GM12878 (cell line): ENCODE results near the gene ZBTB3. TPM values are rescaled to one million over a fixed set of nuclear protein-coding genes. Genes with fewer than 3 reads are reported as not detected.

Experiments used
- ATF7 ChIP-seq: fragments of 450-650 bp; IDR thresholded peaks from 2 replicates; pipeline ENCODE4 v1.6.1; 2016; ENCODE audit warnings: low read depth, mild to moderate bottlenecking
- CEBPZ ChIP-seq: fragments of 150-350 bp; IDR thresholded peaks from 2 replicates; pipeline ENCODE4 v1.6.1; 2016; ENCODE audit warnings: low read depth, low read length
- GATAD2B ChIP-seq: fragments of 450-650 bp; conservative IDR thresholded peaks from 2 replicates; pipeline ENCODE4 v1.6.1; 2017; ENCODE audit warnings: low read depth, mild to moderate bottlenecking, moderate library complexity
- HDAC2 ChIP-seq: fragments of 200-600 bp; sonication (generic); IDR thresholded peaks from 2 replicates; pipeline ENCODE4 v1.6.1; 2017
- MEF2A ChIP-seq: IDR thresholded peaks from 2 replicates; pipeline ENCODE4 v1.6.1; 2011; ENCODE audit warnings: low read depth, mild to moderate bottlenecking, low read length, moderate library complexity; ENCODE audit not compliant: insufficient read depth
- MLLT1 ChIP-seq: fragments of 450-650 bp; IDR thresholded peaks from 2 replicates; pipeline ENCODE4 v1.6.1; 2016; ENCODE audit warnings: mild to moderate bottlenecking
- MYC ChIP-seq: IDR thresholded peaks from 2 replicates; pipeline ENCODE4 v1.6.1; 2011; ENCODE audit warnings: mild to moderate bottlenecking, low read length, moderate library complexity, inconsistent platforms; ENCODE audit not compliant: insufficient read depth, insufficient replicate concordance, insufficient read length, severe bottlenecking
- NBN ChIP-seq: fragments of 450-650 bp; IDR thresholded peaks from 2 replicates; pipeline ENCODE4 v1.6.1; 2016
- NFYA ChIP-seq: IDR thresholded peaks from 2 replicates; pipeline ENCODE4 v1.6.1; 2011; ENCODE audit warnings: low read depth, mild to moderate bottlenecking, low read length, improper control_type of control experiment, borderline replicate concordance
- NKRF ChIP-seq: fragments of 450-650 bp; conservative IDR thresholded peaks from 2 replicates; pipeline ENCODE4 v1.6.1; 2017; ENCODE audit warnings: mild to moderate bottlenecking, moderate library complexity
- PAX8 ChIP-seq: fragments of 450-650 bp; IDR thresholded peaks from 2 replicates; pipeline ENCODE4 v1.6.1; 2017; ENCODE audit warnings: mild to moderate bottlenecking, moderate library complexity
- PKNOX1 ChIP-seq: fragments of 450-650 bp; IDR thresholded peaks from 2 replicates; pipeline ENCODE4 v1.6.1; 2016; ENCODE audit warnings: mild to moderate bottlenecking
- PML ChIP-seq: IDR thresholded peaks from 2 replicates; pipeline ENCODE4 v1.6.1; 2012; ENCODE audit warnings: low read length, inconsistent platforms
- POU2F2 ChIP-seq: IDR thresholded peaks from 3 replicates; pipeline ENCODE4 v1.6.1; 2011; ENCODE audit warnings: low read depth, mild to moderate bottlenecking, low read length, borderline replicate concordance
- RAD21 ChIP-seq: IDR thresholded peaks from 2 replicates; pipeline ENCODE4 v1.6.1; 2011; ENCODE audit warnings: mild to moderate bottlenecking, low read depth, low read length, moderate library complexity; ENCODE audit not compliant: insufficient read depth
- RCOR1 ChIP-seq: conservative IDR thresholded peaks from 2 replicates; pipeline ENCODE4 v1.6.1; 2012; ENCODE audit warnings: low read depth, low read length, improper control_type of control experiment
- RELA ChIP-seq: fragments of 450-650 bp; IDR thresholded peaks from 2 replicates; pipeline ENCODE4 v1.8.0; 2014; ENCODE audit warnings: borderline replicate concordance; ENCODE audit not compliant: partially characterized antibody
- SMARCA5 ChIP-seq: fragments of 450-650 bp; IDR thresholded peaks from 2 replicates; pipeline ENCODE4 v1.6.1; 2017; ENCODE audit warnings: mild to moderate bottlenecking
- SMC3 ChIP-seq: IDR thresholded peaks from 2 replicates; pipeline ENCODE4 v1.6.1; 2011; ENCODE audit warnings: low read length, improper control_type of control experiment, borderline replicate concordance
- SP1 ChIP-seq: IDR thresholded peaks from one replicate; pipeline ENCODE4 v1.6.1; 2011; ENCODE audit warnings: low read depth, low read length
- STAT3 ChIP-seq: IDR thresholded peaks from 2 replicates; pipeline ENCODE4 v1.6.1; 2011; ENCODE audit warnings: low read depth, low read length, improper control_type of control experiment
- TCF3 ChIP-seq: IDR thresholded peaks from 2 replicates; pipeline ENCODE4 v1.6.1; 2012; ENCODE audit warnings: low read depth, mild to moderate bottlenecking, low read length, borderline replicate concordance; ENCODE audit not compliant: insufficient read depth
- ZNF217 ChIP-seq: fragments of 450-650 bp; IDR thresholded peaks from 2 replicates; pipeline ENCODE4 v1.6.1; 2017; ENCODE audit warnings: antibody characterized with exemption, mild to moderate bottlenecking
- ZZZ3 ChIP-seq: IDR thresholded peaks from 2 replicates; pipeline ENCODE4 v1.6.1; 2011; ENCODE audit warnings: low read depth; ENCODE audit not compliant: control insufficient read depth, insufficient read length
- polyA plus RNA-seq, 11 experiments: library from polyadenylated mRNA; depleted of rRNA in 4 of 11; unstranded in 6 of 11; stranded (reverse) in 5 of 11; fragments of >200 nt; fragmentation: Nextera tagmentation in 4 of 11; fragmentation: Illumina TruSeq in 1 of 11; extraction: Ambion mirVana in 4 of 11; extraction: Trizol in 1 of 11; gene quantifications; 1 replicate in 1 of 11; 2 replicates in 10 of 11; pipeline versions ENCODE4 v1.2.1 to v1.2.3, GENCODE V29; 2011 to 2016; ENCODE audit warnings: inconsistent platforms in 2 of 11, missing spikeins in 2 of 11, low read depth in 1 of 11
- total RNA-seq, 4 experiments: library from RNA; depleted of rRNA in 3 of 4; stranded (reverse); fragments of >200 nt in 3 of 4; fragmentation: Illumina TruSeq in 1 of 4; extraction: Trizol in 1 of 4; gene quantifications; 2 replicates each; pipeline versions ENCODE4 v1.2.1 to v1.2.3, GENCODE V29; 2013 to 2021

Gene ZBTB3
- total and polyA plus RNA-seq, 10 of the 15 experiments (the other 5 are each of a cell fraction or from before 2014, with no cell fraction given), result 1.4 to 7.7 (median 4.8) TPM

- TF ChIP-seq NKRF (0 out of 2 replicates have a peak, but pooled peaks have one; percentile 83), NFYA (no peak), SMC3 (peak; percentile 91), ATF7 (no peak), PML (no peak), TCF3 (peak; percentile 30; the same call in 1 of the 2 replicates), HDAC2 (no peak), STAT3 (no peak), RAD21 (peak; percentile 63), GATAD2B (no peak; the same call in 1 of the 2 replicates), POU2F2 (no peak; the same call in 2 of the 3 replicates), ZZZ3 (no peak), SP1 (no peak), PAX8 (no peak), MYC (no peak), RCOR1 (no peak), NBN (peak; percentile 19; the same call in 1 of the 2 replicates), ZNF217 (peak; percentile 69; the same call in 1 of the 2 replicates), MEF2A (no peak), RELA (peak; percentile 19), PKNOX1 (0 out of 2 replicates have a peak, but pooled peaks have one; percentile 24), SMARCA5 (peak; percentile 98; the same call in 1 of the 2 replicates), MLLT1 (no peak), CEBPZ (no peak)
- TF ChIP-seq, all 136 proteins: peak for 29
Observed at GRCh38 chr11:62786318-62787004, 32.5 kb upstream of the ZBTB3 start (continued).
